NOMO-1 (cell line): ENCODE data around the gene HOXA3.

Experiments
- DNase-seq, 2 experiments: peaks; one replicate each; lab custom pipeline; 2025; ENCODE audit not compliant: unreplicated experiment in 2 of 2; lab: John Stamatoyannopoulos, UW

Gene HOXA3

GRCh38 chr7:27106181-27106900 is 46.0 kb downstream of the HOXA3 start:
- no peak for DNase-seq

GRCh38 chr7:27105301-27106031 is 46.9 kb downstream of the HOXA3 start:
- DNase-seq, result no peak

DNA sequence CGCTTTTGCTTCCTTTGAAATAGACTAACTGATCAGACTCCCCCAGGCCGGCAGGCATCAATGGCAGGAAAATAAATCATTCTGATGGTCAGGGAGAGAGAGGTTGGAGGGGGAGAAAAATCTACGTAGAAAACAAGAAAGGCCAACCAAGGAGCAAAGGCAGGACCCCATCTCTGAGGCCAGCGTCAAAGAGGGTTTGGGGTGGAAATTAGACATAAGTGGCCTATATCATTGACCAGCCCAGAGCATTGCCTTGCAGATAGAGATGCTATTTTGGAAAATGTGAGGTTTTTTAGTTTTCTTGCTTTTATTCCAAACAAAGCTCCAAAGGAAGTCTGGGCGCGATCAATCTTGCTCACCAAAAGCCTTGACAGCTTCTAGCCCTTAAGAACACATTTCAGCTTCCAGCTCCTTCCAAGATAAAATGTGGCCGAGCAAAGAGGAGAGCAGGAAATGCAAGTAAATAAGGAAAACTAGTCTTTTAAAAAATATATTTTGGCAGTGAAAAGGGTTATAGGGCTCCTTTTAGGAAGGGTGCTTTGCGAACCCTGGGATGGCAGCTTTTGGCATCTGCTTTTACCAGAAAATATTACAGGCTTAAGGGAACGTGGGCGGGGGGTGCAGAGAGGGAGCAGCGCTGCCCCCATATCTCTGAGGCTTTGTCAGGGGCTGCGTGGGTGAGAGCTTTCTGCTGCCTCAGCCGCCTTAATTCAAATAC is 47.9 kb downstream of the HOXA3 start:
- DNase-seq, result no peak

DNA sequence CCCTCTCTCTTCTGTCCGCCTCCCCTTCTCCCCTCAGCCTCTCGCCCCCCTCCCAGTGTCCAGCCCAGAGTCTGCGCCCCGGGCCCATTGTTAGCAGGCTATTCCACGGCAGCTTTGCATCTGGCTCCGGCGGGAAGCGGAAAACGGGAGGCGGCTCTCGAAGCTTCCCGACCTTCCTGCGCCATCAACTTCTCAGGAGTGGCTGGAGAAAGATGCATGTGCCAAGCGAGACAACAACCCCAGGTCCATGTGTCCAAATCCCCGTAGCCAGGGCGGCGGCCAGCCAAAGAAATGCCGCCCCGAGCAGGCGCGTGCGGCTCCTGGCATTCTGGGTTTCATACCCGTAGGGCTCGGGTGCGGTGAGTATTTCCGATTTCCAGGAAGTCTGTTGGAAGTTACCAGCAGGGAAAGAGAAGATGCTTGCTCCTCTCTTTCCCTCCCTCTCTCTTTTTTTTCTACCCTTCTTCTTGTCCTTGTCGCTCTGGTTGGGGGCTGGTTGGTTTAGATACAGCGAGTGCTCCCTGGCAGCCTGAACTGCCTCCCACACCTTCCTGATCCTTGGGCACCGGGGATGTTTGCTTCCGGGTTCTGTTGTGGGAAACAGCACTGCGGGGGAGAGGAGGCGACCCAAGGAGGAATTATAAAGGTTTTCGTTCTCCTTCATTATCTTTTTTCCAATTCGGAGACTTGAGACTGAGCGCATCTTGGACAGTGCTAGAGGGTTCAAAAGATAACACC is 48.7 kb downstream of the HOXA3 start:
- no peak for DNase-seq

GRCh38 chr7:27102581-27103442 is 49.6 kb downstream of the HOXA3 start, which contains the start of gene HOXA2:
Gene HOXA2, minus strand, starts transcription at chr7:27102683. Its CDS starts 183 bp downstream, at chr7:27102500.
- peak; percentile 27 to 29 for DNase-seq

DNA sequence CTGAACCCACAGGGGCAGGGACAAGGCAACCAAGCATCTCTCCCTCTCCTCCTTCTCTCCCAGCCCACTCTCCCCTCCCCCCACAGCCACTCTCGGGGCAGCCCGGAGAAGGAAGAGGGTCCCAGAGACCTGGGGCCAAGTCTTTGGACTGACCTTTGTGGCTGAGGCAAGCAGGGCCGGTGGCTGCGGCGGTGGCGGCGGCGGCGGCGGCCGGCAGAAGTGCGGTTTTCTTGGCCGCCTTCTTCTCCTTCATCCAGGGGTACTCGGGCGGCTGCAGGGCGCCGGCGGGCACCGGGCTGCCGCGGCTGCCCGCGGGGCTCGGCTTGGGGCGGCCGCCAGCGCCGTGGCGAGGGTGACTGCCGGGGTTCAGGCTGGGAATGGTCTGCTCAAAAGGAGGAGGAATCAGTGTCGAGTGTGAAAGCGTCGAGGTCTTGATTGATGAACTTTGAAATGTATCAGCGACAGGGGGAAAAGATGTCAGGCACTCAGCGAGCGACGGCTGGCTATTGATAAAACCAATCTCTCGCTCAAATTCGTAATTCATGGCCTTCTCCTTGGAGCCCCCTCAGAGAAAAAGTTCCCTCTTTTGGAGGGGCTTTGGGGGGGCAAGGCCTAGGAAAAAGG is 50.3 kb downstream of the HOXA3 start:
- no peak for DNase-seq

GRCh38 chr7:27101171-27101956 is 51.0 kb downstream of the HOXA3 start:
- DNase-seq, result no peak

GRCh38 chr7:27100694-27101170 is 51.7 kb downstream of the HOXA3 start:
- no peak for DNase-seq

- no peak for DNase-seq
Observed at GRCh38 chr7:27099453-27100370, 52.7 kb downstream of the HOXA3 start.

DNA sequence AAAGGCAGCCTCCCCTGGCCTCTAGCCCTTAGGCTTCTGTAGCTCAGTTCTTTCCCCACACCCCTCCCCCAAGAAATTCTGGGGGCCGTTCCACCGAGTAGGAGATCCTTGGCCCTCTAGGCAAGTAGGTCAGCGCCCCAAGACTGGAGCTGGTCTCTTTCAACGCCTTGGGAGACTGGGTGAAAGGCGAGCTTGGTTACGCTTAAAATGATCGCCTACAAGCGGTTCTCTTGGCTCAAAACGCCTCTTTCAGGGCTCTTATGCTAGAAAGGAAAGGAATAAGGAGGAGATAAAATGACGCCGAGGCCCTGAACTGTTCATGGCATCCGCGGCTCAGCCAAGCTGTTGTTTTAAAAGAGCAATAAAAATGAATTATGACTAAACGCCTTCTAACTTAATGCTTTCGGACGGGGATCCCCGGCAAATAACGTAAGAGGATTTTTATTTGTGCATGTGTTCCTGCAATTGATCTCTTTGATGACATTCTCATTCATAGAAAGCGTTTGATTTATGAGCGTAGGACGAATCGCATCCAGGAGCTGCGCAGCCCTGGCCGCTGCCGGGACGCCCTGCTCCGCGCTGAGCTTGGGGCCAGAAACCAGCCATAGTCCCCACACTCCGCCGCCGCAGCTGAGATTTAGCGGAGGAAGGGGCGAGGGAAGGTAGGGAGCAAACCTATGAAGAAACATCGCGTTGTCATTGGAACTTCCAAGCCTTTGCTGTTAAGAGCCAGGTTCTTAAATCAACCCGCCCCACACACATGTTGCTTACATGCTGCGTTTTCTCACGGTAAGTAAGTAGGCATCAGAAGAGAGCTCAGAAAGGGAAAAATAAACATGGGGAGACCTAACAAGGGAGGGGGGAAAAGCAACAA is 53.6 kb downstream of the HOXA3 start:
- no peak for DNase-seq

DNA sequence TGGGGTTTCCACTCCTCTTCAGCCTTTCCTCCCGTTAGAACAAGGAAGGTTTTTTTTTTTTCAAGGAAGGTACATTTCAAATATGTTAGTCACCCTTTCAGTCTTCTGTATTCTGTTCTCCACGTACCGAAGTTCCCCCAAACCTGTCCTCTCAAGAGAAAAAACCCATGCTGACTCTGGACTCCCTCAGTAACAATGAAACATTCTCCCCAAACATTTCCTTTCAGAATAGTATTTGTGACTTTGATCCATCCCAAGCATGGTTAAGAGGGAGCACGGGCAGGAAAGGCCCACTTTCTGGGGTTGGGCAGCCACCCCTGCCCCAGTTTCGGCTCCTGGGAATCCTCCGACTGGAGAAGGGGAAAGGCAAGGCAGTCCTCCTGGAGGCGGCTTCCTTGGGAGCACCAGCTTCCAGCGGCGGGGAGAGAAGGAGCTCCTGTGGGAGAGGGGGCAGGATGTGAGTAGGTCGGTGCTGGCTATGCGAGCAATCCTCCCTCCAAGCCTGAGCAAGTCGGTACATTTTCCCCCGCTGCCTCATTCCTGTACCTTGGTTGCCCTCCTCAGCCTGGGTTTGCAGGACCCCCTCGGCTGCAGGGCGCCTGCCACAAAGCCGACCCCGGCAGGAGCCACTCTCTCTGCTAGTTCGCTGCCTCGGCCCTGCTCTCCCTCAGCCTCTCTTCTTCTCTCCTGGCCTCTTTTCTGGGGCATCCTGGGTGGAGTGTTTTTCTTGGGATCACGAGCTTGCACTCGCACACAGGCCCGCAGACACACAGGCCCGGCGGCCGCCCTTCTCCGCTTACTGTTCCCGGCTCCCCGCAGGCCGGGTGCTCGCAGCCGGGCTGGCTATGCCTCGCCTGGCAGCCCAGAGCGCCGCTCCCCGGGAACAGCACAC is 54.5 kb downstream of the HOXA3 start:
- no peak for DNase-seq

- DNase-seq, result peak; percentile 30 to 42
Observed at GRCh38 chr7:27096768-27097514, 55.4 kb downstream of the HOXA3 start.

- DNase-seq, result peak; percentile 91 to 95
Observed at GRCh38 chr7:27095897-27096767, 56.3 kb downstream of the HOXA3 start, which contains the start of gene HOXA1. Gene HOXA1, minus strand, starts transcription at chr7:27096000. Its CDS starts 88 bp downstream, at chr7:27095912.
